Osteoblast (primary cell): ENCODE data around the gene MEGF10. TPM values are rescaled to one million over a fixed set of nuclear protein-coding genes. Genes with fewer than 3 reads are reported as not detected.
A peak's percentile ranks its signal among the peaks of the same experiment; 100 is the strongest.

Experiments used
- DNase-seq: peaks from one replicate; pipeline ENCODE4 v3.0.0; 2011; ENCODE audit warnings: low spot score, mixed read lengths; ENCODE audit not compliant: insufficient read length; ENCODE audit errors: missing footprints
- H2AFZ ChIP-seq: 2 replicates; pipeline ENCODE4 v1.6.0; 2011; ENCODE audit warnings: mild to moderate bottlenecking, low read length
- H3K27ac ChIP-seq: 2 replicates; pipeline ENCODE4 v1.5.1; 2011; ENCODE audit warnings: mild to moderate bottlenecking, low read depth, low read length, moderate library complexity
- H3K27me3 ChIP-seq: 2 replicates; pipeline ENCODE4 v1.6.0; 2012; ENCODE audit warnings: mild to moderate bottlenecking, control low read depth, inconsistent platforms, low read length, moderate library complexity; ENCODE audit not compliant: insufficient read depth
- H3K36me3 ChIP-seq: 2 replicates; pipeline ENCODE4 v1.5.1; 2011; ENCODE audit warnings: mild to moderate bottlenecking, low read length, control low read depth, moderate library complexity; ENCODE audit not compliant: insufficient read depth
- H3K4me1 ChIP-seq: 2 replicates; pipeline ENCODE4 v1.5.1; 2011; ENCODE audit warnings: mild to moderate bottlenecking, low read length, control low read depth, moderate library complexity; ENCODE audit not compliant: insufficient read depth
- H3K4me2 ChIP-seq: 2 replicates; pipeline ENCODE4 v1.6.0; 2011; ENCODE audit warnings: mild to moderate bottlenecking, low read length; ENCODE audit not compliant: insufficient read depth
- H3K4me3 ChIP-seq: fragments of 200-600 bp; sonication (generic); 3 replicates; pipeline ENCODE4 v1.5.1; 2012; ENCODE audit warnings: mild to moderate bottlenecking, low read length, inconsistent platforms; ENCODE audit not compliant: insufficient read depth
- H3K79me2 ChIP-seq: 2 replicates; pipeline ENCODE4 v1.6.0; 2012; ENCODE audit warnings: mild to moderate bottlenecking, low read length, control low read depth, inconsistent platforms; ENCODE audit not compliant: insufficient read depth
- H3K9me3 ChIP-seq: 2 replicates; pipeline ENCODE4 v1.5.1; 2011; ENCODE audit warnings: low read depth, low read length, control low read depth
- H4K20me1 ChIP-seq: 2 replicates; pipeline ENCODE4 v1.6.0; 2012; ENCODE audit warnings: mild to moderate bottlenecking, low read length, control low read depth; ENCODE audit not compliant: insufficient read depth
- CTCF ChIP-seq: IDR thresholded peaks from 2 replicates; pipeline ENCODE4 v1.5.1; 2011; ENCODE audit warnings: mild to moderate bottlenecking, low read depth, low read length, moderate library complexity; ENCODE audit errors: extremely low read depth
- total RNA-seq: library from RNA; depleted of rRNA; stranded (reverse); fragments of >200 nt; gene quantifications from 2 replicates; pipeline ENCODE4 v1.2.3, GENCODE V29; 2012

Gene MEGF10
- total RNA-seq, 1 donor: 1.4 TPM

GRCh38 chr5:127439644-127440043 lies 149.0 kb downstream of the MEGF10 start:
- no peak for DNase-seq
- H3K4me3 ChIP-seq: no peak overlapping the region

GRCh38 chr5:127440831-127441230 lies 150.2 kb downstream of the MEGF10 start:
- Histone ChIP-seq H3K27ac (no peak overlapping the region), H2AFZ (no peak overlapping the region)

More at GRCh38 chr5:127439644-127440043, 149.0 kb downstream of the MEGF10 start:
- Histone ChIP-seq H3K4me1 (peaks cover 5% of the 10 kb centered on the region), H3K9me3 (no peaks in the 10 kb centered on the region), H3K79me2 (no peaks in the 10 kb centered on the region), H3K27me3 (no peaks in the 10 kb centered on the region), H4K20me1 (no peaks in the 10 kb centered on the region), H3K36me3 (no peaks in the 10 kb centered on the region), H2AFZ (no peak overlapping the region), H3K27ac (no peak overlapping the region), H3K4me2 (no peak overlapping the region)
- no peak for TF ChIP-seq CTCF

GRCh38 chr5:127441799-127442484 lies 151.3 kb downstream of the MEGF10 start:
- no peak overlapping the region for H2AFZ ChIP-seq
- no peaks in the 10 kb centered on the region for H3K79me2 ChIP-seq
- H4K20me1 ChIP-seq: no peaks in the 10 kb centered on the region
- H3K4me1 ChIP-seq: peaks cover 5% of the 10 kb centered on the region
- H3K9me3 ChIP-seq: no peaks in the 10 kb centered on the region
- no peak overlapping the region for H3K27ac ChIP-seq
- no peaks in the 10 kb centered on the region for H3K27me3 ChIP-seq
- no peak overlapping the region for H3K4me3 ChIP-seq
- TF ChIP-seq CTCF: peak; percentile 40
- DNase-seq: peak; percentile 60
- no peaks in the 10 kb centered on the region for H3K36me3 ChIP-seq
- H3K4me2 ChIP-seq: no peak overlapping the region

More at GRCh38 chr5:127440831-127441230, 150.2 kb downstream of the MEGF10 start:
- H3K79me2 ChIP-seq: no peaks in the 10 kb centered on the region
- H3K4me3 ChIP-seq: no peak overlapping the region
- H3K36me3 ChIP-seq: no peaks in the 10 kb centered on the region
- TF ChIP-seq CTCF: no peak
- no peaks in the 10 kb centered on the region for H3K27me3 ChIP-seq
- peak overlapping the region; percentile 12 for H3K4me2 ChIP-seq
- peak; percentile 85 for DNase-seq
- no peaks in the 10 kb centered on the region for H4K20me1 ChIP-seq
- H3K9me3 ChIP-seq: no peaks in the 10 kb centered on the region
- H3K4me1 ChIP-seq: peaks cover 5% of the 10 kb centered on the region

GRCh38 chr5:127444171-127444570 lies 153.6 kb downstream of the MEGF10 start:
- H3K27me3 ChIP-seq: no peaks in the 10 kb centered on the region
- H4K20me1 ChIP-seq: no peaks in the 10 kb centered on the region
- H3K9me3 ChIP-seq: no peaks in the 10 kb centered on the region
- H3K4me3 ChIP-seq: no peak overlapping the region
- no peaks in the 10 kb centered on the region for H3K36me3 ChIP-seq
- no peak for DNase-seq
- TF ChIP-seq CTCF: no peak
- no peak overlapping the region for H2AFZ ChIP-seq
- H3K4me1 ChIP-seq: peaks cover 9% of the 10 kb centered on the region
- no peak overlapping the region for H3K27ac ChIP-seq
- no peak overlapping the region for H3K4me2 ChIP-seq
- H3K79me2 ChIP-seq: no peaks in the 10 kb centered on the region
